HepG2 (cell line): Measurements from ENCODE around the gene PLEKHH3. TPM values are rescaled to one million over a fixed set of nuclear protein-coding genes. Genes with fewer than 3 reads are reported as not detected.

Experiments used
- HNRNPH1 ChIP-seq: fragments of 200-400 bp; formaldehyde crosslinking; optimal IDR thresholded peaks from 2 replicates; pipeline ENCODE3; 2017; ENCODE audit warnings: mild to moderate bottlenecking, low read depth, low read length
- HNRNPK ChIP-seq: fragments of 200-400 bp; formaldehyde crosslinking; IDR thresholded peaks from 2 replicates; pipeline ENCODE4 v1.6.1; 2018; ENCODE audit warnings: low read length, low read depth, moderate library complexity, mild to moderate bottlenecking; ENCODE audit not compliant: poor library complexity, severe bottlenecking
- SNAI1 ChIP-seq: sonication (generic); formaldehyde crosslinking; IDR thresholded peaks from 2 replicates; pipeline ENCODE4 v1.5.0; 2020; ENCODE audit warnings: mild to moderate bottlenecking, missing genetic modification reagents, borderline replicate concordance
- TAF15 ChIP-seq: fragments of 200-400 bp; formaldehyde crosslinking; IDR thresholded peaks from one replicate; pipeline ENCODE4 v1.6.1; 2018; ENCODE audit warnings: mild to moderate bottlenecking, low read depth, low read length; ENCODE audit not compliant: poor library complexity, severe bottlenecking
- ZNF160 ChIP-seq: sonication (generic); formaldehyde crosslinking; IDR thresholded peaks from 2 replicates; pipeline ENCODE4 v1.8.0; 2022; ENCODE audit warnings: mild to moderate bottlenecking, inconsistent platforms, missing genetic modification reagents
- ZNF235 ChIP-seq: sonication (generic); formaldehyde crosslinking; IDR thresholded peaks from 2 replicates; pipeline ENCODE4 v1.8.1; 2023; ENCODE audit warnings: mild to moderate bottlenecking, missing genetic modification reagents, borderline replicate concordance
- ZNF337 ChIP-seq: sonication (generic); formaldehyde crosslinking; IDR thresholded peaks from 2 replicates; pipeline ENCODE4 v1.5.1; 2020; ENCODE audit warnings: missing genetic modification reagents, low read depth, mild to moderate bottlenecking, borderline replicate concordance
- ZNF605 ChIP-seq: sonication (generic); formaldehyde crosslinking; IDR thresholded peaks from 2 replicates; pipeline ENCODE4 v1.8.0; 2022; ENCODE audit warnings: mild to moderate bottlenecking, missing genetic modification reagents
- ZNF672 ChIP-seq: sonication (generic); formaldehyde crosslinking; IDR thresholded peaks from 2 replicates; pipeline ENCODE4 v1.8.1; 2022; ENCODE audit warnings: missing genetic modification reagents
- polyA plus RNA-seq, 8 experiments: library from polyadenylated mRNA; depleted of rRNA in 3 of 8; stranded (reverse) in 7 of 8; unstranded in 1 of 8; fragments of >200 nt; fragmentation: Illumina TruSeq in 4 of 8; extraction: Trizol in 4 of 8; gene quantifications; 2 replicates each; pipeline versions ENCODE4 v1.2.1 to v1.2.3, GENCODE V29; 2011 to 2016; ENCODE audit warnings: low read depth in 4 of 8, missing spikeins in 1 of 8, mixed read lengths in 1 of 8; ENCODE audit not compliant: insufficient read depth in 1 of 8
- total RNA-seq, 5 experiments: library from RNA; depleted of rRNA; stranded (reverse); fragments of >200 nt; fragmentation: Illumina TruSeq; extraction: Trizol; gene quantifications; 2 replicates each; pipeline ENCODE4 v1.2.3, GENCODE V29; 2016; ENCODE audit warnings: low read depth in 1 of 5
- TF ChIP-seq, protein P1 (sequence below), 2 experiments: IDR thresholded peaks; 2 replicates each; pipeline ENCODE4 v1.6.1; 2011 to 2012; ENCODE audit warnings: low read length in 2 of 2, borderline replicate concordance in 1 of 2, low read depth in 1 of 2, mild to moderate bottlenecking in 1 of 2, moderate library complexity in 1 of 2
- TF ChIP-seq, protein P2 (sequence below): sonication (generic); formaldehyde crosslinking; IDR thresholded peaks from 2 replicates; pipeline ENCODE4 v1.5.0; 2020; ENCODE audit warnings: mild to moderate bottlenecking, missing genetic modification reagents, borderline replicate concordance
- TF ChIP-seq, protein P3 (sequence below): sonication (generic); formaldehyde crosslinking; IDR thresholded peaks from 2 replicates; pipeline ENCODE4 v1.5.1; 2020; ENCODE audit warnings: mild to moderate bottlenecking, missing genetic modification reagents, moderate library complexity
- TF ChIP-seq, protein P4 (sequence below): sonication (generic); formaldehyde crosslinking; IDR thresholded peaks from 2 replicates; pipeline ENCODE4 v1.4.0; 2020; ENCODE audit warnings: missing genetic modification reagents
- TF ChIP-seq, protein P5 (sequence below): sonication (generic); formaldehyde crosslinking; IDR thresholded peaks from 2 replicates; pipeline ENCODE4 v1.4.0; 2020; ENCODE audit warnings: mild to moderate bottlenecking, missing genetic modification reagents

Gene PLEKHH3
- total and polyA plus RNA-seq, 2 of the 13 experiments (the other 11 are each of a cell fraction or from before 2014, with no cell fraction given) = 6.0 to 19.9 TPM

DNA sequence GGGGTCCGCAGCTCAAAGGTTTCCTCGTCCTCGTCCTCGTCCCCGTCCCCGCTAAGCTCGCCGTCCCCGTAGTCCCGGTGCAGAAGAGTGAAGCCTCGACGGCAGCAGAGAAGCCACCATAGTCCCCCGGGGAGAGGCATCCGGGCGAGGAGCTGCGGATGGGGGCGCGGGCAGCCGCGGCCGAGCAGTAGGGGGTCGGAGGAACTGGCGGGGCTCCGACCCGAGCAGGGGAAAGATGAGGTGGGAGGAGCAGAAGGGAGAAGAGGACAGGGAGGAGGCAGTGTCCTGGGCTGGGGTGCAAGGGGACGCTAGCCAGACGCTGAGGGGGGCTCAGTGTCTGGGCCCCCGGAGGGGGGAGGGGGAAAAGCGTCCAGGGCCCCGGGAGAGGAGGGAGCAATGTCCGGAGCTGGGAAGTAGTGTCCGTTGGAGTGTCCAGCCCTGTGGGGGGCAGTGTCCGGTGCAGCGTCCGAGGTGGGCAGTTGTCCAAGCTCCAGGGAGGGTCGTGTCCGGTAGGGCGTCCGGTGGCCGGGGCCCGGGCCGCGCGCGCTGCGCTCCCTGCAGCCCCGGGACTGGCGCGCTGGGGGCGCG lies at the start of gene PLEKHH3 (continued):
- TF ChIP-seq, protein P1, sequence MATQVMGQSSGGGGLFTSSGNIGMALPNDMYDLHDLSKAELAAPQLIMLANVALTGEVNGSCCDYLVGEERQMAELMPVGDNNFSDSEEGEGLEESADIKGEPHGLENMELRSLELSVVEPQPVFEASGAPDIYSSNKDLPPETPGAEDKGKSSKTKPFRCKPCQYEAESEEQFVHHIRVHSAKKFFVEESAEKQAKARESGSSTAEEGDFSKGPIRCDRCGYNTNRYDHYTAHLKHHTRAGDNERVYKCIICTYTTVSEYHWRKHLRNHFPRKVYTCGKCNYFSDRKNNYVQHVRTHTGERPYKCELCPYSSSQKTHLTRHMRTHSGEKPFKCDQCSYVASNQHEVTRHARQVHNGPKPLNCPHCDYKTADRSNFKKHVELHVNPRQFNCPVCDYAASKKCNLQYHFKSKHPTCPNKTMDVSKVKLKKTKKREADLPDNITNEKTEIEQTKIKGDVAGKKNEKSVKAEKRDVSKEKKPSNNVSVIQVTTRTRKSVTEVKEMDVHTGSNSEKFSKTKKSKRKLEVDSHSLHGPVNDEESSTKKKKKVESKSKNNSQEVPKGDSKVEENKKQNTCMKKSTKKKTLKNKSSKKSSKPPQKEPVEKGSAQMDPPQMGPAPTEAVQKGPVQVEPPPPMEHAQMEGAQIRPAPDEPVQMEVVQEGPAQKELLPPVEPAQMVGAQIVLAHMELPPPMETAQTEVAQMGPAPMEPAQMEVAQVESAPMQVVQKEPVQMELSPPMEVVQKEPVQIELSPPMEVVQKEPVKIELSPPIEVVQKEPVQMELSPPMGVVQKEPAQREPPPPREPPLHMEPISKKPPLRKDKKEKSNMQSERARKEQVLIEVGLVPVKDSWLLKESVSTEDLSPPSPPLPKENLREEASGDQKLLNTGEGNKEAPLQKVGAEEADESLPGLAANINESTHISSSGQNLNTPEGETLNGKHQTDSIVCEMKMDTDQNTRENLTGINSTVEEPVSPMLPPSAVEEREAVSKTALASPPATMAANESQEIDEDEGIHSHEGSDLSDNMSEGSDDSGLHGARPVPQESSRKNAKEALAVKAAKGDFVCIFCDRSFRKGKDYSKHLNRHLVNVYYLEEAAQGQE (IDR thresholded peaks at IDR 0.05; ENCODE audit: borderline replicate concordance in 1 of 2, low read depth in 1 of 2, low read length in 2 of 2) = no peak
- TF ChIP-seq TAF15 (no peak), HNRNPK (peak; percentile 47), HNRNPH1 (no peak), ZNF337 (CRISPR knock-in tag) (no peak), ZNF160 (CRISPR knock-in tag) (peak; percentile 30; the same call in 1 of the 2 replicates), SNAI1 (CRISPR knock-in tag) (0 out of 2 replicates have a peak, but pooled peaks have one; percentile 95), ZNF605 (CRISPR knock-in tag) (0 out of 2 replicates have a peak, but pooled peaks have one; percentile 51), ZNF672 (CRISPR knock-in tag) (no peak), ZNF235 (CRISPR knock-in tag) (peak; percentile 53; the same call in 1 of the 2 replicates)
- TF ChIP-seq, protein P2, sequence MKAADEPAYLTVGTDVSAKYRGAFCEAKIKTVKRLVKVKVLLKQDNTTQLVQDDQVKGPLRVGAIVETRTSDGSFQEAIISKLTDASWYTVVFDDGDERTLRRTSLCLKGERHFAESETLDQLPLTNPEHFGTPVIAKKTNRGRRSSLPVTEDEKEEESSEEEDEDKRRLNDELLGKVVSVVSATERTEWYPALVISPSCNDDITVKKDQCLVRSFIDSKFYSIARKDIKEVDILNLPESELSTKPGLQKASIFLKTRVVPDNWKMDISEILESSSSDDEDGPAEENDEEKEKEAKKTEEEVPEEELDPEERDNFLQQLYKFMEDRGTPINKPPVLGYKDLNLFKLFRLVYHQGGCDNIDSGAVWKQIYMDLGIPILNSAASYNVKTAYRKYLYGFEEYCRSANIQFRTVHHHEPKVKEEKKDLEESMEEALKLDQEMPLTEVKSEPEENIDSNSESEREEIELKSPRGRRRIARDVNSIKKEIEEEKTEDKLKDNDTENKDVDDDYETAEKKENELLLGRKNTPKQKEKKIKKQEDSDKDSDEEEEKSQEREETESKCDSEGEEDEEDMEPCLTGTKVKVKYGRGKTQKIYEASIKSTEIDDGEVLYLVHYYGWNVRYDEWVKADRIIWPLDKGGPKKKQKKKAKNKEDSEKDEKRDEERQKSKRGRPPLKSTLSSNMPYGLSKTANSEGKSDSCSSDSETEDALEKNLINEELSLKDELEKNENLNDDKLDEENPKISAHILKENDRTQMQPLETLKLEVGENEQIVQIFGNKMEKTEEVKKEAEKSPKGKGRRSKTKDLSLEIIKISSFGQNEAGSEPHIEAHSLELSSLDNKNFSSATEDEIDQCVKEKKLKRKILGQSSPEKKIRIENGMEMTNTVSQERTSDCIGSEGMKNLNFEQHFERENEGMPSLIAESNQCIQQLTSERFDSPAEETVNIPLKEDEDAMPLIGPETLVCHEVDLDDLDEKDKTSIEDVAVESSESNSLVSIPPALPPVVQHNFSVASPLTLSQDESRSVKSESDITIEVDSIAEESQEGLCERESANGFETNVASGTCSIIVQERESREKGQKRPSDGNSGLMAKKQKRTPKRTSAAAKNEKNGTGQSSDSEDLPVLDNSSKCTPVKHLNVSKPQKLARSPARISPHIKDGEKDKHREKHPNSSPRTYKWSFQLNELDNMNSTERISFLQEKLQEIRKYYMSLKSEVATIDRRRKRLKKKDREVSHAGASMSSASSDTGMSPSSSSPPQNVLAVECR (CRISPR knock-in tag) = peak; percentile 75; the same call in 1 of the 2 replicates
- TF ChIP-seq, protein P3, sequence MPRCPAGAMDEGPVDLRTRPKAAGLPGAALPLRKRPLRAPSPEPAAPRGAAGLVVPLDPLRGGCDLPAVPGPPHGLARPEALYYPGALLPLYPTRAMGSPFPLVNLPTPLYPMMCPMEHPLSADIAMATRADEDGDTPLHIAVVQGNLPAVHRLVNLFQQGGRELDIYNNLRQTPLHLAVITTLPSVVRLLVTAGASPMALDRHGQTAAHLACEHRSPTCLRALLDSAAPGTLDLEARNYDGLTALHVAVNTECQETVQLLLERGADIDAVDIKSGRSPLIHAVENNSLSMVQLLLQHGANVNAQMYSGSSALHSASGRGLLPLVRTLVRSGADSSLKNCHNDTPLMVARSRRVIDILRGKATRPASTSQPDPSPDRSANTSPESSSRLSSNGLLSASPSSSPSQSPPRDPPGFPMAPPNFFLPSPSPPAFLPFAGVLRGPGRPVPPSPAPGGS (CRISPR knock-in tag) = peak; percentile 68
- TF ChIP-seq, protein P4, sequence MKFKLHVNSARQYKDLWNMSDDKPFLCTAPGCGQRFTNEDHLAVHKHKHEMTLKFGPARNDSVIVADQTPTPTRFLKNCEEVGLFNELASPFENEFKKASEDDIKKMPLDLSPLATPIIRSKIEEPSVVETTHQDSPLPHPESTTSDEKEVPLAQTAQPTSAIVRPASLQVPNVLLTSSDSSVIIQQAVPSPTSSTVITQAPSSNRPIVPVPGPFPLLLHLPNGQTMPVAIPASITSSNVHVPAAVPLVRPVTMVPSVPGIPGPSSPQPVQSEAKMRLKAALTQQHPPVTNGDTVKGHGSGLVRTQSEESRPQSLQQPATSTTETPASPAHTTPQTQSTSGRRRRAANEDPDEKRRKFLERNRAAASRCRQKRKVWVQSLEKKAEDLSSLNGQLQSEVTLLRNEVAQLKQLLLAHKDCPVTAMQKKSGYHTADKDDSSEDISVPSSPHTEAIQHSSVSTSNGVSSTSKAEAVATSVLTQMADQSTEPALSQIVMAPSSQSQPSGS (CRISPR knock-in tag) = no peak
- TF ChIP-seq, protein P5, sequence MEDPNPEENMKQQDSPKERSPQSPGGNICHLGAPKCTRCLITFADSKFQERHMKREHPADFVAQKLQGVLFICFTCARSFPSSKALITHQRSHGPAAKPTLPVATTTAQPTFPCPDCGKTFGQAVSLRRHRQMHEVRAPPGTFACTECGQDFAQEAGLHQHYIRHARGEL = no peak
